Stimulated activated CD4-positive, alpha-beta T cell treated with anti-CD3 and anti-CD28 coated beads, TNF-alpha, amount 100 ng/mL, for 24 hours (primary cell): Measurements from ENCODE around the gene RWDD4.

ENCODE experiments used
- DNase-seq, 3 experiments: peaks; one replicate each; pipeline ENCODE4 v3.0.0-alpha.2; 2020; ENCODE audit warnings: low read depth in 3 of 3

Gene RWDD4

GRCh38 chr4:183600189-183600685, 58.7 kb downstream of the RWDD4 start:
- no peak for DNase-seq

- no peak for DNase-seq
These were observed 59.3 kb downstream of the RWDD4 start for GRCh38 chr4:183599690-183600089.

- no peak for DNase-seq
These were observed 59.7 kb downstream of the RWDD4 start for GRCh38 chr4:183599284-183599683.

- no peak for DNase-seq
These were observed 62.8 kb downstream of the RWDD4 start for GRCh38 chr4:183596067-183596757.

GRCh38 chr4:183594823-183595222, 64.2 kb downstream of the RWDD4 start:
- DNase-seq = no peak

GRCh38 chr4:183591301-183591700, 67.7 kb downstream of the RWDD4 start:
- DNase-seq = no peak
